Hematopoietic multipotent progenitor cell treated with erythropoietin and hydrocortisone succinate and interleukin-3 and kit ligand, for 6 days (in vitro differentiated cells): ENCODE results near the gene PALMD.

Experiments used
- DNase-seq: peaks from one replicate; pipeline ENCODE4 v3.0.0-alpha.2; 2015

The PALMD gene, protein sequence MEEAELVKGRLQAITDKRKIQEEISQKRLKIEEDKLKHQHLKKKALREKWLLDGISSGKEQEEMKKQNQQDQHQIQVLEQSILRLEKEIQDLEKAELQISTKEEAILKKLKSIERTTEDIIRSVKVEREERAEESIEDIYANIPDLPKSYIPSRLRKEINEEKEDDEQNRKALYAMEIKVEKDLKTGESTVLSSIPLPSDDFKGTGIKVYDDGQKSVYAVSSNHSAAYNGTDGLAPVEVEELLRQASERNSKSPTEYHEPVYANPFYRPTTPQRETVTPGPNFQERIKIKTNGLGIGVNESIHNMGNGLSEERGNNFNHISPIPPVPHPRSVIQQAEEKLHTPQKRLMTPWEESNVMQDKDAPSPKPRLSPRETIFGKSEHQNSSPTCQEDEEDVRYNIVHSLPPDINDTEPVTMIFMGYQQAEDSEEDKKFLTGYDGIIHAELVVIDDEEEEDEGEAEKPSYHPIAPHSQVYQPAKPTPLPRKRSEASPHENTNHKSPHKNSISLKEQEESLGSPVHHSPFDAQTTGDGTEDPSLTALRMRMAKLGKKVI

GRCh38 chr1:99645699-99646531 is at the start of gene PALMD:
Gene PALMD (plus strand): TSS chr1:99646113. CDS start chr1:99646318, 205 bp downstream.
- no peak for DNase-seq

DNA sequence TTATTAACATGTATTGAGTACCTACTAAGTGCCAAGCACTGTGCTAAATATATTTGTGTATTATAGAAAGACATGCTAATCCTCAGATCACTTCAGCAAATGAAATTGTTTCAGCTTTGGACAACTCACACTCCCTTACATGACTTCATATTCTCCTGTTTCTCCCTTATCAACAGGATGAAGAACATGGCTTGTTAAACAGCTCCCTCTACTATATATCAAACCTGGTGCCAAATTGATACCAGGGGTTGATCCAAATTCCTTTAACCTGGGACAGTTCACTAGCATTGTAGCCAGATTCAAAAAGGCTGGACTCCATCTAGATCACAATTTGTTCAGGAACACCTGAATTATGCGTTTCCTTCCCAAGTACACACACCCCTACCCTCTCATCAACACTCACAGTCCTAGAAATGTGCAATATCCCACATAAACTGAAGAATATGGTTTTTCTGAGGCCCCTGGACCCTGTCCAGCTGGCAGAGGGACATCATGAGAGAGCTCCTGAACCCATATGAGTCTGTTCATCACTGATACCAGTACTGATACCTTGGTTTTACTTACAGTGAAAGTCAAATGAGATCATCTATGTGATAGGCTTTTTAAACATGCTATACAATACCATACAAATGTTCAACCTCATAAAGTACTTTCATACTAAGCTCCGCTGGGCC is 47.0 kb upstream of the PALMD start:
- no peak for DNase-seq

- DNase-seq, result no peak
Observed at GRCh38 chr1:99599678-99600175, 46.2 kb upstream of the PALMD start.

- no peak for DNase-seq
Observed at GRCh38 chr1:99600782-99601181, 45.1 kb upstream of the PALMD start.

DNA sequence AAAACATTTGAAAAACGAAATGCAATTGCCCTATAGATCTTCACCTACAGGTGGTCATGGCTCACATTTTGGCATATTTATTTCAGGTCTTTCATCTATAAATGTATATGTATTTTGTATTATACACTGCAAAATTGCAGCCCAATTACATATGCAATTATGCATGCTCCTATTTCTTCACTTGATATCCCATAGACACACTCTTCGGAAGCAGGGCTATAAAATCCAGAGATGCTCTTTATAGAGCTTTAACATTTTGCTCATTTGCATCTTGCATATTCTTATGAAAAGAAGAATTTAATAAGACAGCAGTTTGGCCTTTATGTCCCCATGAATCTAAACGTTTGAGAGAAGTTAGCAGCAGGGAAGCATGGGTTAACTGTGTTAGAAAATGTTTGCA is 44.7 kb upstream of the PALMD start:
- DNase-seq, result no peak

- no peak for DNase-seq
Observed at GRCh38 chr1:99601709-99602403, 44.1 kb upstream of the PALMD start.

GRCh38 chr1:99602404-99602969 is 43.4 kb upstream of the PALMD start:
- no peak for DNase-seq

DNA sequence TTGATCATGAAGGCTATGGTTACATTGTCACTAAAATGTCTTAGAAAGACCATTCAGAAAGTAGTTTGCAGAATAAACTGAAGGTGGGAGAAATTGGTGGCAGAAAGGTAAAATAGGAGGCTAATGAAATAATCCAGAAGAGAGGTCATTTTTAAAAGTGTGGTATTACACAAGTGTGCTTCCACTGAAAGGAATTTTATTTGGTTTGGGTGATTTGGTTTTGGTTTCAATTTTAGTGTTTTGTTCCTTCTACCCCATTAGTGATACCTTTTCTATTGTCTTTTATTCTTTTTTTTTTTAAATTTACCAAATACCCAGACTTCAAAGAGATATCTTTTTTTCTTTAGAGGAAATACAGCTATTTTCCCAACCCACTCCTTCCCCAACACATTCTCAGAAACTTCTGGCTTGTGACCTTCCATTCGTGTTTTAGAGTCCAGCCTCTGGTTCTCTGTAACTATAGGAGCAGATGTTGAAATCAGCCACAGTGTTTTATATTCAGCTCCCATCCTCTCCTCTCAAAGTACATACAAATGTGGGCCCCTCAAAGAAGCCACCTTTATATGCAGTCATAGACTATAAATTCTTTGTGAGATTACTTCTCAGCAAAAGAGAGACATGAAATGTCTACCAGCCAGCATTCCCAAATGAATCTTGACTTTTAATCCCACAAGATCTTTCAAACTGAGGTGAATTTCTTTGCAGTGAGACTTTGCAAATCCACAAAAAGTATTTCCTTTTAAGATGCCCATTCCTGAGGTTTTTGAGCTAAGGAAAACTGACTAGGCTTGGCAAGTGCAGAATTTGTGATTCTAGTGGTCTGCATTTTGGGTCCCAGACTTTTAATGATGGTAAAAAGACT is 42.0 kb upstream of the PALMD start:
- DNase-seq, result no peak

- DNase-seq, result no peak
Observed at GRCh38 chr1:99606306-99606705, 39.6 kb upstream of the PALMD start.

DNA sequence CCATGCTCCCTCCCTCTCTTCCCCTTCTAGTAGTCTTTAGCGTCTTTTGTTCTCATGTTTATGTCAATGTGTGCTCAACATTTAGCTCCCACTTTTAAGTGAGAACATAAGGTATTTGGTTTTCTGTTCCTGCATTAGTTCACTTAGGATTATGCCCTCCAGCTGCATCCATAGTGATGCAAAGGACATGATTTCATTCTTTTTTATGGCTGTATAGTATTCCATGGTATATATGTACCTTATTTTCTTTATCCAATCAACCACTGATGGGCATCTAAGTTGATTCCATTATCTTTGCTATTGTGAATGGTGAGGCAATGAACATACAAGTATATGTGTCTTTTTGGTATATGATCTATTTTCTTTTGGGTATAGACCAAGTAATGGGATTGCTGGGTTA is 38.3 kb upstream of the PALMD start:
- no peak for DNase-seq

GRCh38 chr1:99608058-99608457 is 37.9 kb upstream of the PALMD start:
- no peak for DNase-seq

- DNase-seq, result no peak
Observed at GRCh38 chr1:99613716-99614115, 32.2 kb upstream of the PALMD start.

DNA sequence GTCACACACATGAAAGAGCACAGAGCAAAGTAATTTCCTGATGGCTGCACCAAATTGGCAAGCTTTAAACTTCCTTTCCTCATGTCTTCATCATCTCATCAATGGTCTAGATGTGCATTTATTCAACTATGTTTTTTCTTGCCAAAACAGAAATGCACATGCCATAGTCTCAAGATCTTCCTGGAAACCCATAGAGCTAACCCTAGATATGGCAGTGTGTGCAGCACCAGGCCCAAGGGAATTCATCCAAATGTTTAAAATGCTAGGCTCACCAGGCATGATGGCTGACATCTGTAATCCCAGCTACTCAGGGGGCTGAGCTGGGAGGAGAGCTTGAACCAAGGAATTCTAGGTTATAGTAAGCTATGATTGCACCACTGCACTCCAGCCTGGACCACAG is 31.2 kb upstream of the PALMD start:
- no peak for DNase-seq

GRCh38 chr1:99619583-99619982 is 26.3 kb upstream of the PALMD start:
- no peak for DNase-seq

DNA sequence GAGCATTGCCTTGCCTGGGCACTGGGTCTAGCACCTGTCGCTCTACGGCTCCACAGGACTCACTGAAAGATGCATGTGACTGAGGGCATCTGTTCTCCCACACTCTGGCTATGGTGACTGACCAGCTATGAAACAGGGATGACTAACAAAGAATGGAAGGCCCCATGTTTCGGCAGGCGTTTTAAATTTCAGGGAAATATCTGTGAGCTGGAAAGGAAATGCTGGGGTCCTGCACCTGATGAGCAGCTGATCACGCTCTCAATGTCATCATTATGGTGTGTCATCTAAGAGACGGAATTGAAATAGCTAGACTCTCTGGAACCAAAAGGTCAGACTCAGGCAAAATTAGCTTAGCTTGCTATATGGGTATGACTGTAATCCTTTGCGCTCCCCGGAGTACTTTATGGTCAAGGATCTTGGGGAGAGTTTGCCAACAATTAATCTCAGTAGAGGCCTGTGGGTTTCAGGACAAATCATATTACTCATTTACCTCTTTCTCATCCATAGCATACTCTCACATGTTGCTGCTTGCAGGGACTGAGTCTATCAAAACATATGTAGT is 24.5 kb upstream of the PALMD start:
- DNase-seq, result no peak

GRCh38 chr1:99622702-99623347 is 23.1 kb upstream of the PALMD start:
- no peak for DNase-seq

DNA sequence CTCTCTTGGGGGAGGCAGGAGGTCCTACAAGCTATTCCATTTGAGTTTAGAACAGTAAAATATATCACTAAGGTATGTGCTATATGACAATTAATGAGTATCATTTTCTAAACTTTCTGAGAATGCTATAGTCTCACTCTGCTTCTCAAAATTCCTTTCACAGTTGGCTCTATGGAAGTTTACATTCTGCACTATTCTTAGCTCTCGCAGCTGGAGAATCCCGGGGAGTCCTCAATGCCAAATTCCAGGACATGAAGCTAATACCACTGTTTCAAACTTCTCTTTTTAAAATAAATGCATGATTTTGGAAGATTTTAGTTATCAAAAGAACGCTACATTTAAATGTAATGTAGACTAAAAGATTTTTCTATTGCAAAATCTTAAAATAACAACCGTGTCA is 22.4 kb upstream of the PALMD start:
- DNase-seq, result no peak

- DNase-seq, result no peak
Observed at GRCh38 chr1:99627615-99628014, 18.3 kb upstream of the PALMD start.

- DNase-seq, result no peak
Observed at GRCh38 chr1:99629164-99629563, 16.7 kb upstream of the PALMD start.

DNA sequence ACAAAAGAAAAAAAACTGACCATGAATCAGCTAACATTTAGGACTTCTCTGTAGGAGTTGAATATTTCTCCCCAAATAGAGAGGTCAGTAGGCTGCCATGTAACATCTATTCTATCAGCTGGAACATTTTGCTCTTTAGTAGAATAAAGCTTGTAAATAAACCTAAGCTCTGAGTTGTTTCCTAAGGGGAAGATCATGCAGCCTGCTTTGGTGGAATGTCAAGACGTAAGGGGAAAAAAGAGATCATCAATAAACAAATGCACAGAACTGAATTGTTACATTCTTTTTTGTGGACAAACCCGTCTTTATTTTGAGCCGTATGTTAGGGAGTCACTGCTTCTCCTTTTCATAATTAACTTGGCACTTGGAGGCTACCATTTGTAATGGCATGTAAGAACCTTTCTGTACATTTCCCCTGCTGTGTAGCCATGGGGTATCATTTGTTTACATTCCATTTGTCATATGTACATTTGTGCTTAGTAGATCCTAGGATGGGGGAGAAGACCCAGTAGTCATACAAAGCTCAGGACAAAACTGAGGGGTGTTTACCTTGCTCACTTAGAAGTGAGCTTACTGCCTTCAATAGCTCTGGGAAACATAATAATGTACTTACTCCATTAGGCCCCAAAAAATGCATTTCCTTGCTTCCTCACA is 10.8 kb upstream of the PALMD start:
- no peak for DNase-seq
